LNCaP clone FGC (cell line): Measurements from ENCODE around the gene KLF12.

ENCODE experiments used
- DNase-seq: peaks from one replicate; pipeline ENCODE4 v3.0.0-alpha.2; 2011; ENCODE audit warnings: low read depth
- H3K4me3 ChIP-seq: 2 replicates; pipeline ENCODE4 v1.5.1; 2011; ENCODE audit warnings: mild to moderate bottlenecking, low read depth, low read length, control low read depth
- CTCF ChIP-seq: IDR thresholded peaks from 2 replicates; pipeline ENCODE4 v1.5.1; 2012; ENCODE audit warnings: mild to moderate bottlenecking; ENCODE audit not compliant: control insufficient read depth, insufficient read depth; ENCODE audit errors: extremely low read depth

KLF12 gene

DNA sequence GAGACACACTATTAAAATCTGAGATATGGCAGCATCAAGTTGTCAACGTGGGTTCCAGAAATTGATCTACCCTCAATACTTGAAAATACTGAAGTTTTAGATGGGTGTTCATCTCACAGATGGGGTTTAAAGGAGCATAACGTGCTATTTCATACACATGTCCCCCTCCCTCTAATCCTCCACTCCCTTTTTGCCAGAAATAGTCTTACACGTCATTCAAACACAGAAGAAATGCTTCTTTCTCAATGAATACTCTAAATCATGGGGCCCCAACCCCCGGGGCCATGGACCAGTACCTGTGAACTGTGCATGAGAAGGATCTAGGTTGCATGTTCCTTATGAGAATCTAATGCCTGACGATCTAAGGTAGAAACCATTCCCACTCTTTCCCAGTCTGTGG is 19.6 kb downstream of the KLF12 start:
- DNase-seq = no peak
- H3K4me3 ChIP-seq = no peak overlapping the region
- no peak for TF ChIP-seq CTCF

GRCh38 chr13:74114202-74114601 is 20.0 kb downstream of the KLF12 start:
- H3K4me3 ChIP-seq = no peak overlapping the region
- no peak for DNase-seq
- no peak for TF ChIP-seq CTCF

- no peak for TF ChIP-seq CTCF
- H3K4me3 ChIP-seq = no peak overlapping the region
- no peak for DNase-seq
These were observed 22.0 kb downstream of the KLF12 start for GRCh38 chr13:74111901-74112824.

- no peak for DNase-seq
- no peak overlapping the region for H3K4me3 ChIP-seq
- TF ChIP-seq CTCF = no peak
These were observed 22.8 kb downstream of the KLF12 start for GRCh38 chr13:74111399-74111798.

DNA sequence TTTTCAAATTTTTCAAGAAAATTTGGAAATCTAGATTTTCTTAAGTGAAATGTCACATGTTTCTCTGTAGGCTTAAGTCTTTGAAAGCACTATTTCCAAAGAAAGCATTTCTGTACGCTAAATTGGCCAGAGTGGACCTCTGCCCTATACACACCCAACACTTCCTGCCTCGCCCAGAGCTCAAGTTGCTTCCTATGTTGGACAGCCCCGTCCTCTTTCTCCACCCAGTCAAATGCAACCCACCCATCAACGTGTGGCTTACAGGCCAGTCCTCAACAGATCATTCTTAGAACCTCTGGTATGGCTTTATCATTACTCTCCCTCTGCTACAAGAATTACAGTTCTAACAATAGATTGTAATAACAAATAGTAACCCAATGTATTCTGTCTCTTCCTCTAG is 24.2 kb downstream of the KLF12 start:
- DNase-seq = no peak
- TF ChIP-seq CTCF = no peak

GRCh38 chr13:74107598-74107997 is 26.6 kb downstream of the KLF12 start:
- DNase-seq = no peak
- no peak overlapping the region for H3K4me3 ChIP-seq
- TF ChIP-seq CTCF = no peak

More for the DNA sequence above, 24.2 kb downstream of the KLF12 start:
- no peak overlapping the region for H3K4me3 ChIP-seq

GRCh38 chr13:74105871-74106270 is 28.3 kb downstream of the KLF12 start:
- no peak overlapping the region for H3K4me3 ChIP-seq
- TF ChIP-seq CTCF = no peak
- DNase-seq = no peak
